Testis (tissue), 2 donors: ENCODE results near the gene ANTXR1.

ENCODE experiments used
- CTCF ChIP-seq, 3 experiments: fragments of 450-650 bp in 2 of 3; fragments of 200-600 bp in 1 of 3; sonication (generic) in 1 of 3; IDR thresholded peaks; one replicate each; pipeline ENCODE4 v1.5.1; 2016 to 2019; ENCODE audit warnings: antibody characterized with exemption in 3 of 3, mild to moderate bottlenecking in 2 of 3, moderate library complexity in 1 of 3
- POLR2A ChIP-seq: fragments of 450-650 bp; IDR thresholded peaks from one replicate; pipeline ENCODE4 v1.6.1; 2017; ENCODE audit warnings: antibody characterized with exemption, mild to moderate bottlenecking, moderate library complexity

- TF ChIP-seq CTCF (IDR thresholded peaks at IDR 0.05), result no peak
- no peak for TF ChIP-seq POLR2A
Measured at GRCh38 chr2:69247583-69247982, 234.6 kb downstream of the ANTXR1 start.
